GM19463 (cell line): ENCODE measurements around the gene FAM83E.
"Not testable (repeated sequence)": the region's sequence is repeated elsewhere in the genome, so short reads cannot be mapped to it uniquely, and the experiment has no call there.

Source experiments
- ATAC-seq: cut with Tn5 transposase; IDR thresholded peaks from one replicate; pipeline ENCODE4 v1.9.1; 2021; ENCODE audit warnings: mild to moderate bottlenecking, moderate library complexity; ENCODE audit not compliant: unreplicated experiment

FAM83E gene

DNA sequence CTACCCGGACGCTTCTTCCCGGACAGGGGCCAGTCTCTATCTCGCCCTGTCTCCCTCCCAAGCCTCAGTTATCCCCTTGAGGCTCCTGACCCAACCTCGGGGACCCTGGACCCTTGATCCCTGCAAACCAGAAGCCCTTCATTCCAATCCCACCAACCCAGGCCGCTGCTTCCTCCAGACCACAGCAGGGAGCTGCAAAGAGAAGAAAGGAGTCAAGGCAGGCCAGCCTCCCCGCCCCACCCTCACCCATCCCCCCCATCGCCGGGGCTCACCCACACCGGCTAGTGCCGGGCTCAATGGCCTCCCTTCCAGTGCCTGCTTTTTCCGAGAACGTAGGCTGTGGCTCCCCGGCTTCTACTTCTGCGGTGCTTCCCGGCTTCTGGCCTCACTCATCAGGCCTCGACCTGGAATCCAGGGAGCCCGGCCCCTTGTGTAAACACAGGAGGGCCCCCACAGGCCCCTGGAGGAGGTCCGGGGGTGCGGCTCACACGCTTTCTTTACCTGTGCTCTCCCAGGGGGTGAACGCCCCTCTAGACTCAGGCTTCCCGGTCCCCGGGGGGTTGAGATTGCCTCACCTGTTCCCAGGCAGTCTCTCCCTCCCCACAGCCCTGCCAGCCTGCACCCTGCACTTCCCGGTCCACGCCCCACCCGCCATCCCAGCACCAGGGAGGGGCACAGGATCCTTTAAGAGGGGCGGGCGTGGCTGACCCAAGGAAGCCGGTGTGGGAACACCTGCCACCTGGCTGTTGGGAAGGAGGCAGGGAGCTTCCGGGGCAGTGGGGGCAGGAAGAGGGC lies at the start of gene FAM83E:
FAM83E (minus strand) TSS at position 641 of the 795 bp plus-strand sequence. CDS start 1,704 bp downstream, outside the sequence.
- no peak for ATAC-seq

DNA sequence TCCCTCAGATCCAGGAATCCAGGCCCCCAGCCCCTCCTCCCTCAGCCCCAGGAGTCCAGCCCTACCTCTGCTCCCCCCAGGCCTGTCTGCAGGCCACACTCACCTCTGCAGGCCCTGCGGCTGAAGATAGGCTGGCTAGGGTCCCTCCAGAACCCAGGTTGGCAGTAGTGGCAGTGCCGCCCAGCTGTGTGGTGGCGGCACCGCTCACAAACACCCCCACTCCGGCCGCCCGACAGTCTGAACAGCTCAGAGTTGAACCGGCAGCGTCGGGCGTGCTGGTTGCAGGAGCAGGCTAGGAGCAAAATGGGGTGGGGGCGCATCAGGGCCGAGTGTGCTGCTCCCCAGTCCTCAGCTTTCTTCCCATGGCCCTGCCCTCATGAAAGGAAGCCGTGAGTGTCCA lies 49.6 kb upstream of the FAM83E start:
- ATAC-seq: no peak

DNA sequence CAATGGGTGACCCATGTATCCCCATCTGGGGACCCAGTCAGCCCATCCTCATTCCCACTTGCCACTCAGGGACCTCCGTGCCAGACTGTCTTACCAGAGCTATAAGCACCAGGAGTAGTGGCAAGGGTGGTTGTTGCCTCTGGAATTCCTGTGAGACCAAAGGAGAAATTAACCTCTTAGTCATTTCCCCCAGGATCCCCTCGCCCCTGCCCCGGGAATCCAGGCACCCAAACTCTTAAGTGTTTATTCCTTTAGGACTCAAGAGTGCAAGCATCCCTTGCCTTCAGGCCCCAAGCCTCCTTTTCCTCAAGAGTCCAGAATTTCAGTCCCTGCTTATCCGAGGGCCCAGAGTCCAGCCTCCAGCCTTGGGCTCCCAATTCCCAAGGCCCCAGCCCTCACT lies 48.8 kb upstream of the FAM83E start:
- ATAC-seq: no peak

DNA sequence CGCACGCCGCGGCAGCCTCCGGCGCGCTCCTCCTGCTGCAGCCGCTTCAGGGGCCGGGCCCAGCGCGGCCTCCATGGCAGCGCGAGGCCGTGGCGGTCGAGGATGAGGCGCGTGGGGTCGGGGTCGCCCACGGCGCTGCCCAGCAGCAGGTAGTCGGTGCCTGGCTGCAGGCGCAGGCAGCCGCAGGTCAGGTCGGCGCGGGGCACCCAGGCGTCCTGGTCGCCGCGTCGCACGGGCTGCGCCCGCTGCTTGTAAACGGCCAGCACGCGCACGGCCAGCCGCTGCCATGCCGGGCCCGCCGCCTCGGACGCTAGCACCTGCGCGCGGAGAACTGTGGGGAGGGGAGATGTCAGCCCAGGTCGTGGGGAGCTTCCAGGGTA lies 46.8 kb upstream of the FAM83E start:
- ATAC-seq: no peak

DNA sequence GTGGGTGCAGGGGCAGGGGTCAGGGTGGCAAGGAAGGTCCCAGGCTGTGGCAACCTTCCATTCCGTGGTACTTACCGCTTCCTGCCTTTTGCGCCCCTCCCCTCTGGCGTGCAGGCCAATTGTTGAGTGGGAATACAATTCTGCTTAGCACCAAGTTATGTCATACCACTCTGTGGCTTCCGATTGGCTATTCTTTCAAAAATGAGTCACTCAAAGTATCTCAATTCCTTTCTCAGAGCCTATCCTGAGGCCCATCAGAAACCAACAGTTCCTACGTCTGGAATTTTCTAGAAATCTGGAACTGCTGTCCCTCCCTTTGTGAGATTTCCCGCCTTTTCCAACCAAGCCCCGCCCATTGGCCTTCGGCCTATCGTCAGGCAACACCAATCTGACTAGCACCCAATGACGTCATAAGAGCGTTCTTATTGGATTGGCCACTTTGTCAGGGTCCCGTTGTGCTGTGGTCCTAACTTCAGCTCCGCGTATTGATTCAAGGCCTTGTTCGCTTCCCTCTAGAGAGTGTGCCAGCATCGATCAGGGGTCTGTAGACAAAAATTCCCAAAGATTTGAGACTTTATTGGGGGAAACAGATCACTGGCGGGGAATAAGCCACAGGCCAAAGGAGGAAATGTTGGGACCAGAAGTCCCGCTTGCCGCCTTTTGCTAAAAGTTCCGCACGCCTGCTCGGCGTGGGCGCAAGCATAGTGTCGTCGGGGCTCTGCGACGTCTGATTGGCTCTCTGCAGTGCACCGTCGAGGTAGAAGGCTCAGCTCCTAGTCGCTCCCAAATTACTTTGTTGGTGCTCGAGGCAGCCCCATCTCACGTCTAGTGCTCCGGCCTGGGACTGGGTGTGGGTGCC lies 46.2 kb upstream of the FAM83E start:
- peak; percentile 66 for ATAC-seq

DNA sequence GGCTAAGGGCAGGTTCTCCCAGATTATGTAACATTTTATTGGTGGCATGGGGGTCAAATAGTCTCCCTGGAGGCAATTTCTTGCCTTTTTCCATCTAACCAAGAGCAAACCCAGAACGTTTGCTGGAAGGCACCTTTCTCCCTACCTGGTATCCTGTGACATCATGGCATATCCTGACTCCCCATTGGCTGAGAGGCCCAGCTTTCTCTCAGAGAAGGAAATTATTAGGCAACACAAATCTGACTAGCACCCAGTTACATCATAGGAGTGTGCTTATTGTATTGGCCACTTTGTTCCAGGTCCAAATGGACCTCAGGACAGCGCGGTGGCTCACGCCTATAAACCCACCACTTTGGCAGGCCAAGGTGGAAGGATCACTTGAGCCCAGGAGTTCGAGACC lies 44.9 kb upstream of the FAM83E start:
- no peak for ATAC-seq

DNA sequence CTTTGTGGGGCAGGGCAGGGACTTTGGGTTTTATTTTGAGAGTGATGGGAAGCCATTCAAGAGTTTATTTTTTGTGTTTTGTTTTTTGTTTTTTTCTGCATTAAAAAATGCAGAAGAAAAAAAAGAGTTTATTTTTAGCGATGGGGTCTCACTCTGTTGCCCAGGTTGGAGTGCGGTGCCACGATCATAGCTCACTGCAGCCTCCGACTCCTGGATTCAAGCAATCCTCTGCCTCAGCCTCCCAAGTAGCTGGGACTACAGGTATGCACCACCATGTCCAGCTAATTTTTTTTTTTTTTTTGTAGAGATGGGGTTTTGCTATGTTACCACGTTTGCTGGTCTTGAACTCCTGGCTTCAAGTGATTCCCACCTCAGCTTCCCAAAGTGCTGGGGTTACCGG lies 43.6 kb upstream of the FAM83E start:
- ATAC-seq: no peak

DNA sequence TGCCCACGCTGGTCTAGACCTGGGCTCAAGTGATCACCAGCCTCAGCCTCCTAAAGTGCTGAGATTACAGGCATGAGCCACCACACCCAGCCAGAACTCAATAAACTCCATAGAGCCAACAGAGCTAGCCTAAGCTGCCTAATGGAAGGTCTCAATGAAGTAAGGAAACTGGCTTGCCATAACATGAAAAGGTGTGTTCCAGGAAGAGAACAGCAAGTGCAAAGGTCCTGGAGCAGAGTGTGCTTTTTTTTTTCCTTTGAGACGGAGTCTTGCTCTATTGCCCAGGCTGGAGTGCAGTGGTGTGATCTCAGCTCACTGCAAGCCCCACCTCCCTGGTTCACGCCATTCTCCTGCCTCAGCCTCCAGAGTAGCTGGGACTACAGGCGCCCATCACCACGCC lies 43.0 kb upstream of the FAM83E start:
- ATAC-seq: not testable (repeated sequence)

DNA sequence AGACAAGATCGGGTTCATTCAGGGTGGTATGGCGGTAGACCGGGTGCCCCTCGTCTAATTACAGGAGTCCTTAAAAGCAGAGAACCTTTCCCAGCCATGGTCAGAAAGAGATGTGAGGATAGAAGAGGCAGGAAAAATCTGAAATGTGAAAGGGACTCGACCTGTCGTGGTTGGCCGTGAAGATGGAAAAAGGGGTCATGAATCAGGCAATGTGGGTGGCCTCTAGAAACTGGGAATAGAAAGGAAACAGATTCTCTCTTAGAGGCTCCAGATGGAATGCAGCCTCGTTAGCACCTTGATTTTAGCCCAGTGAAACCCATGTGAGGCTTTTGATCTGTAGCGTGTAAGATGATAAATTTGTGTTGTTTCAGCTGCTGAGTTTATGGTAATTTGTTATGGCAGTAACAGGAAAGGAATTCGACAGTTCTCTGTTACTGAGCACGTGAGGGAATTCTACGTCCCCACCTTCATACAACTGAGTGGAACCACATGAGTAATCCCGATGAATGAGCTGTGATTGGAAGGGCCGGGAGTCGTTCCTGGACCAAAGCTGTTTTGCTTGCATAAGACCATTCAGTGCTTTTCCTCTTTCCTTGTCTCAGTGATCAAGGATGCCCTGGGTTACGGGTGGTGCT lies 42.1 kb upstream of the FAM83E start:
- no peak for ATAC-seq

DNA sequence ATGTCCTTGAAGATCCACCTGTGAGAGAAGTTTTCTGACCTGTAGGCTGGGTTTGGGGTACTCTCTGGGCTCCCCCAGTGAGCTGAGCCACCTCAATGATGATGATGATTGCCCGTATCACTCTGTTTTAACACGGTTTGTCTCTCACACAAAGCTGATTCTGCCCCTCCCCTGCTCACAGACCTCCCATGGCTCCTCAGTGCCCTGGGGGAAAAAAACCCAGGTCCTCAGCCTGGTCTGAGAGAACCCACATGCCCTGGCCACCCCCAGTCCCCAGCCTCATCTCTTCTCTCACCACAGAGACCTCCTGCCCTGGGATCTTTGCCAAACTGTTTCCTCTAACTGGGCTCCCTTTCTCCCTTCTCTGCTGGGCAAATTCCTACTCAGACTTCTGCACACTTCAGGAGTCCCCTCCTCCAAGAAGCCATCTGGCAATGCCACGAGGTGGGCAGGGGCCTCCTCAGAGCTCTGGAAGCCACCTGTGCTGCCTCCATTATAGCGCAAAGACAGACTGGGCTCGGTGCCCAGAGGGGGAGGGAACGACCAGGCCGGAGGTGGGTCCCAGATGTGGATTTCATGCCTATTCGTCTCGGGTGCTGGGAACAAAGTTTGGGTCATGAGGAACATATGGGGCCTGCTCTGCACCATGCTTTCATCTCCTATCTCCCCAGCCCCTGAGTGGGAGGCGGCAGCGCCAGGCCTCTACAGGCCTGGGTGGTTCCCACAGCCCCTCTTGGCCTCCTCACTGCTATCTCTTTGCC lies 39.6 kb upstream of the FAM83E start:
- no peak for ATAC-seq

DNA sequence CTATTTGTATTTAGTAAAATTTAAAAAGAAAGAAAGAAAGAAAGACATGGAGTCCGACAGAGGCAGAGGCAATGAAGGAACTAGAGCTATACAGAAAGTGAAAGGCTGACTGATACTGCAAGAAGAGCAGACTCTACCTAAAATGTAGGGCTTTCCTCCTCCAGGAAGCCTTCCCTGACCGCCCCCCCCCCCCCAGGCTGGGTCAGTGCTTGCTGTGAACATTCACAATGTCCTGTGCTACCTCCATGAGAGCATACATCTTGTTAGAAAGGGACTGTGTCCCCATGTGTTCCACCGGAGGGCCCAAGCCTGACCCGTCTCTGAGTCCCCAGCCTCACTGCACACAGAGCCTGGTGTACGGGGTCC lies 36.8 kb upstream of the FAM83E start:
- ATAC-seq: no peak

DNA sequence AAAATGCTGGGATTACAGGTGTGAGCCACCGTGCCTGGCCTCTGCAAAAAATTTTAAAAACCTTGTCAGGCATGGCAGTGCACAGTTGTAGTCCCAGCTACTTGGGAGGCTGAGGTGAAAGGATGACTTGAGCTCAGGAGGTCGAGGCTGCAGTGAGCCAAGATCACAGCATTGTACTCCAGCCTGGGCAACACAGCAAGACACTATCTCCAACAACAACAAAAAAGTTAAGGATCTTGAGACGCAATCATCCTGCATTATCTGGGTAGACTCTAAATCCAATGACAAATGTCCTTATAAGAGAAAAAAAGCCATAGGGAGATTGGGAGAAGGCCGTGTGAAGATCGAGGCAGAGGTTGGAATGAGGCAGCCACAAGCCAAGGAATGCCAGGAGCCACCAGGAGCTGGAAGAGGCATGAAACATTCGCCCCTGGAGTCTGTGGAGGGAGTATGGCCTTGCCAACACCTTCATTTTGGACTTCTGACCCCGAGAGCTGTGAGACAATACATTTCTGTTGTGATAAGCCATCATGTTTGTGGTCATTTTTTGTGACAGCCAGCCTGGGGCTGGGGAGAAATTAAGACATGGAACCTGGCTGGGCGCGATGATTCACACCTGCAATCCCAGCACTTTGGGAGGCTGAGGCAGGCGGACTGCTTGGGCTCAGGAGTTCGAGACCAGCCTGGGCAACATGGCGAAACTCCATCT lies 36.3 kb upstream of the FAM83E start:
- ATAC-seq: no peak

DNA sequence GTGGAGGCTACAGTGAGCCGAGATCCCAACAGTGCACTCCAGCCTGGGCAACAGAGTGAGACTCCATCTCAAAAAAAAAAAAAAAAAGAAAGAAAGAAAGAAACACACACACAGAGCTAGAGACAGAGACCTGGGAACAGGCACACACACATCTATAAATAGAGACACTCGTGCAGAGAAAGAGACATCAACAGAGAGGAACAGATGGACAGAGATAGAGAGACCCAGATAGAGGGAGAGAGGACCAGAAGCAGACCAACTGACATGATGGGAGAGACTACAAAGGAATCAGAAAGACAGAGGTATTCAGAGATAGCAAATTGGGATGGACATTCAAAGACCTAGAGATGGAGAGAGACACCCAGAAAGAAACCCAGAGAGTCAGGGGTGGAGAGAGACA lies 33.3 kb upstream of the FAM83E start:
- ATAC-seq: no peak

DNA sequence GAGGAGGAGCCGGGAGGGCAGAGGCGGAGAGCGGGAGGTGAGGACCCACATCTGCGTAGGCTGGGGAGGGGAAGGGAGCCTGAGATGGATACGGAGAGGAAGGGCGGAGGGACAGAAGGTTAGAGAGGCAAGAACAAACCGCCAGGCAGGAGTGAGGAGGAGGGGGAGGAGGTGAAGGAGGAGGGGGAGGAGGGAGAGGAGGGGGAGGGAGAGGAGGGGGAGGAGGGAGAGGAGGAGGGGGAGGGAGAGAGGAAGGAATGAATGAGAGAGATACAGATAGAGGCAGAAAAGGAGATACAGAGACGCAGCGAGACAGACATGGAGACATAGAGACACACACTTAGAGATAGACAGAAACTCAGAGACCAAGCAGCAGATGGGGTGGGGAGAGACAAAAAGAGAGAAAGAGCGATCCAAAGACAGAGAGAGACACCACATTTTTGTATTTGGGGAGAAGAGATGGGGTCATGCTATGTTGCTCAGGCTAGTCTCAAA lies 31.9 kb upstream of the FAM83E start:
- no peak for ATAC-seq

DNA sequence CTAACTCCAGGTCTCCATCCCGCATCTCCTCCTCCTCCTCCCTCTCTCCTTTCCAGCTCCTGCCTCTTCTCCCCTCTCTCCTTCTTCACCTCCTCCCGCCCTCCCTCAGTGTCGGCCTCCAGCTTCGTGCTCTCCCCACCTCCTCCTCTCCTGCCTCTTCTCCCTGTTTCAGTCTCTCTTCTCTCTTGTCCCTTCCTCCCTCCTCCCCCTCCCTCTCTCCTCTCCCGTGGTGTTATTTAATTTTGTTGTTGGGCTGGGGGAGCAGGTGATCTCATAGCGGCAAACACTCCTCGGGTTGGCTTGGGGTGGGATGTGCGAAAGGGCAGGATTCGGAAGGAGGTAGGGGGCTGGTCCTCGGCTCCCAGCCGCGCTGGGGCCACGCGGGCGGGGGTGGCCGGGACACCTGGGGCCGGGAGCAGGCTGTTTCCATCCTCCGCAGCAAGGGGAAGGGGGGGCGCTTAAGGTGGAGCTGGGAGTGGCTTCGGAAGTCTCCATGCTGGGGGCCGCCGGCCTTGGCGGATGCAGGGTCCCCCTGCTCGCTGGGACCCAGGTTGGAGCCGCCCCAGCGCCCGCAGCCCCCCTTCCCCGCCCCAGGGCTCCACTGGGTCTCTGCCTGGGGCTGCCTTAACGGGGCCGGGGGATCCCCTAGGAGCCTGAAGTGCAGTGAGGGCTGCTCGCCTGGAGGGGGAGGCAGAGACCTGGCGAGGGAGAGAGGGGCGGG lies 31.3 kb upstream of the FAM83E start, which contains the start of gene CA11:
CA11 (minus strand) TSS at position 187 of the 721 bp plus-strand sequence. CDS start 555 bp downstream, outside the sequence.
- peak; percentile 88 for ATAC-seq

DNA sequence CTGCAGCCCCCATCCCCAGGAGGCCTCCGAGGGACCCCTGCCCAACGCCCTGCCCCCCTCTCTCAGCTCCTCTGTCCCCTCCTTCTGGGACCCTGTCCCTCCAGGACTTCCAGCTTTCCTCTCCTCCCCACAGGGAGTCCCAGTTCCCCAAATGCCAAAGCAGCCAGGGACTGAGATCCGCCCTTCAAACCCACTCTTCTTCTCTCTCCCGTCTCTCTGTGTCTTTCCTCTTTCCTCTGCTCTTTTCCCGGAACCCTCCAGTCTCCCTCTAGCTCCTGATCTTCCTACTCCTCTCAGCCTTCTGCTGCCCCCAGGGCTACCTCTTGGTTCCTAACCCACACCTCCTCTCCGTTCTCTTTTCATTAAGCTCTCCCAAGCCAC lies 30.7 kb upstream of the FAM83E start:
- no peak for ATAC-seq

DNA sequence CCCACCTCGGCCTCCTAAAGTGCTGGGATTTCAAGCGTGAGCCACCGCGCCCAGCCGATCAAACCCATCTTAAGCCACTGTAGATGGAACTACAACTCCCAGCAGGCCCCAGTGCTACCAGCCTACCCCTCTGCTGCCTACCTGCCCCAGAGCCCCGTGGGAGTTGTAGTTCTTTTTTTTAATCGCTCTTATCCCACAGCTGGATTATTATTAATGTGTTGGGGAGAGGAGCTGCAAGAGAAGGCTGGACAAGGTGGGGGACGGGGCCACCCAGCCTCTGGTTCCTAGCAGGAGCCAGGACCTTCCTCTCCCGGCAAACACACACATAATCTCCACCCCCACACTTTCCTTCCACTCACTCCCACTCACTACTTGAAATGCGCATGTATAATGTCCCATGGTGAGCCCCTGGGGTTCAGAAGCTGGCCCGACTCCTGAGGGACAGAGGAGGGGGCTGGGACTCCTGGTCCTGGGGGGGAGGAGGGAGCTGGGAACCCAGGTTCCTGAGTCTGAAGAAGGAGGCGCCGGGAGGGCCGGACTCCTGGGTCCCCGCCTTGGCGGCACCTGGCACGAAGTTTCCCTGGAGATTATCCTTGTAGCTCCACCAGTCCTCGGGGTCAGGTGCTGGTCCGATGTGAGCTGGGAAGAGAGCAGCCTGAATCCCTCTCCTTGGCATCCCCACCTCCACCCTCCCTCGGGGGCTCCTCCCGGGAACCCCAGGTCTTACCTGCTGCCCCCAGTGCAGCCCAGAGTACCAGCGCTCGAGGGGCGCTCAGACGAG lies 30.2 kb upstream of the FAM83E start:
- ATAC-seq: no peak

DNA sequence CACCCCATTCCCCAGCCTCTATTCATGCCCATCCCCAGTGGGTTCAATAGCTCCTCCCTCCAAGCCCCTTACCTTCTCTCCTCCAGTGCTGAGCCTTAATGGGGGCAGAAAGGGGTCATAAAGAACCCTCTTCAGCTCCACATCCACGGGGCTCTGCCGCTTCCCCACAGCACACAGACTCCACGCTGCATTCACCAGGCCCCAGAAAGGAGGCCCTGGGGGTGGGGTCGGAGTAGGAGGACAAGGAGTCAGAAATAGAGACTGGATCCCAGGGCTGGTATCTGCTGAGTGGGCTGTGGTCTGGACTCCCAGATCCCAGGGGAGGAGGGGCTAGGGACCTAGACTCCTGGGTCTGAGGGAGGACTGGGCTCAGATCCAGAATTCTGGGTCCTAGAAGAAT lies 29.5 kb upstream of the FAM83E start:
- ATAC-seq: no peak

DNA sequence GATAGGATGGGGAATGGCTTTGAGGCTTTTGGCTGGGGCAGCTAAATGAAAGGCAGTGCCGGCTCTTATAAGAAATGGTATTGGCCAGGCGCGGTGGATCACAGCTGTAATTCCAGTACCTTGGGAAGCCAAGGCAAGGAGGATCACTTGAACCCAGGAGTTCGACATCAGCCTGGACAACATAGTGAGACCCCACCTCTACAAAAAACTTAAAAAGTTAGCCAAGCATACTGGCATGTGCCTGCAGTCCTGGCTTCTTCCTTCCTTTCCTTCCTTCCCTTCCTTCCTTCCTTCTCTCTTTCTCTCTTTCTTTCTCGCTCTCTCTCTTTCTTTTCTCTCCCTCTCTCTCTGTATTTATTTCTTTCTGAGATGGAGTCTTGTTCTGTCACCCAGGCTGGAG lies 28.0 kb upstream of the FAM83E start:
- ATAC-seq: no peak
